HG03575 (cell line): ENCODE measurements around the gene NAV1.
"Not testable (repeated sequence)": the region's sequence is repeated elsewhere in the genome, so short reads cannot be mapped to it uniquely, and the experiment has no call there.

Source experiments
- ATAC-seq: cut with Tn5 transposase; IDR thresholded peaks from one replicate; pipeline ENCODE4 v1.9.1; 2021; ENCODE audit not compliant: unreplicated experiment, insufficient number of reproducible peaks, low FRiP score; ENCODE audit errors: extremely low read depth

NAV1 gene

DNA sequence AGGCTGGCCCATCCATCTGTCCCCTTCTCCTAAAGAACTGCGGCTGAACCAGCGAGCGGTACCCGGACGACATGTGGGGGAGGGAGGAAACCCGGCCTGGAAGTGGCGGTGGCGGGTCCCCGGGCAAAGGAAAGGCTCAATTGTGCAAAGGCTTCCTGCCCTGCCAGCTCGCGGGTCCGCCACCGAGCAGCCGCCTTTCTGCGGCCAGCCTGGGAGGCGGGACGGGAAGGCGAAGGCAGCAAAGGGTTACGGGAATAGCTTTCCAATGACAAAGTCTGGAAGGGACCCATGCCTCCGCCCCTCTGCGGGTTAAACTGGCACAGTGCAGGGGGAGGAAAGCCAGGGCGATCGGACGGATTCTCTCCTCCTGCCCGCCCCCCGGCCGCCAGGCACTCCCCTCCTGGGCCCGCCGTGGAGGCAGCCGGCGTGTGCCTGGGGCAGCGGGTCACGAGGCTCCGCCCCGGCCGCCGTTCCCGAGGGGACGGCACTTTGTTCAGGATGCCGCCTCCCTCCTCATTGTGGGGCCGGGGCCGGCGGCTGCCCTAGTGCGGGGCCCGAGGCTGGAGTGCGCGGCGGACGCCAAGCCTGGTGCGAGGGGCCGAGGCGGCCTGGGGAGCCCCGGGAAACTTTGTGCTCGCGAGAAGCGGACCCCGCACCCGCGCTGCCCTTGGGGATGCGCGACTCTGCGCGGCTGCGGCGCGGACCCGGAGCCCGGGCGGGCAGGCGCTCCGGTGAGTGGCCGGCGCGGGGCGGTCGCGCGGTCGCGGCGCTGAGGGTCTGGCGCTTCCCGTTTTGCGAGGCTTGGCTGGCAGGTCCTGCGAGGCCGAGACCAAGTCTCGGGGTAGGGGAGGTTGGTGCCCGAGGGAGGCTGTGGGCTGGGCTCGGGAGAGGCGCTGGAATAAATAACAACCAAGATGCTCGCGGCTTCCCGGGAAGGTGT lies at the start of gene NAV1:
Gene NAV1 (plus strand): TSS at position 516 of the 940 bp plus-strand sequence. CDS start 83,758 bp downstream, outside the sequence.
- no peak for ATAC-seq

DNA sequence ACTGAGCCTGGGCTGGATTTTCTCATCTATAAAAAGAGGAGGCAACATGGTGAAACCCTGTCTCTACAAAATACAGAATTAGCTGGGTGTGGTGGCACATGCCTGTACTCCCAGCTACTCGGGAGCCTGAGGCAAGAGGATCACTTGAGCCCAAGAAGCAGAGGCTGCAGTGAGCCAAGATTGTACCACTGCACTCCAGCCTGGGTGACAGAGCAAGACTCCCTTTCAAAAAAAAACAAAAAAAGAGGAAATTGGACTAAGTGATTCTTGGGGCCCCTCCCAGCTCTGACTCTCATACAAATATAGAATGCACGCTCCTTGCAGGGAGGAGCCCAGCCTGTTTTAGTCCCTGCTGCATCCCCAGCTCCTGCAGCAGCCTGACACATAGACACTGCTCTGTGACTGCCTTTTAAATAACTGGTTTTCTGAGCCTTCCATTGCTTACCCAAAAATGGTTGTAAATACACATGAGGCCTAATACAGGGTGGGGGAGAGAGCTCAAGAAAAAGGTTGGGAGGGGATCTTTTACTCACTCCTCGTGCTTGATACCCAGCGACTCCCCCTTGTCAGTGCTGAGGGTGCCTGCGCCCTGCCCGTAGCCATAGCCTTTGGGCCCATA lies 49.2 kb upstream of the NAV1 start:
- no peak for ATAC-seq

DNA sequence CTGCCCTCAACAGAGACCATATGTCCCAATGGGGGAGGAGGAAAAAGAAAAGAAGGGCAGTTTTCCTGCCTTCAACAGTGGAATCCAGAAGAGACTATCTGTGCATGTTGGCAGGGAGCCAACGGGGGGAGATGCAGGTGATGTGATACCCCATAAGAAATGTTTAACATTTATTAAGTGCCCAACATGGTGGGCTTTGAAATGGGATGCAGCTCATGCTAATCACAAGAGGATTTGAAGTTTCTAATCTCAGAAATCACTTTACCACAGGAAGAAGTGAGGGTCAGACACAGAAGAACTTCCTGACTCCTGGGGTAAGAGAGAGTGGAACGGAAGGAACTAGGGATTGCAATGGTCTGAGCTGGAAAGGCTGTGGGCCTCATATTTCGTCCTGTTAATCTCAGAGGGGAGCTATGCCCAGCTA lies 48.2 kb upstream of the NAV1 start:
- no peak for ATAC-seq

DNA sequence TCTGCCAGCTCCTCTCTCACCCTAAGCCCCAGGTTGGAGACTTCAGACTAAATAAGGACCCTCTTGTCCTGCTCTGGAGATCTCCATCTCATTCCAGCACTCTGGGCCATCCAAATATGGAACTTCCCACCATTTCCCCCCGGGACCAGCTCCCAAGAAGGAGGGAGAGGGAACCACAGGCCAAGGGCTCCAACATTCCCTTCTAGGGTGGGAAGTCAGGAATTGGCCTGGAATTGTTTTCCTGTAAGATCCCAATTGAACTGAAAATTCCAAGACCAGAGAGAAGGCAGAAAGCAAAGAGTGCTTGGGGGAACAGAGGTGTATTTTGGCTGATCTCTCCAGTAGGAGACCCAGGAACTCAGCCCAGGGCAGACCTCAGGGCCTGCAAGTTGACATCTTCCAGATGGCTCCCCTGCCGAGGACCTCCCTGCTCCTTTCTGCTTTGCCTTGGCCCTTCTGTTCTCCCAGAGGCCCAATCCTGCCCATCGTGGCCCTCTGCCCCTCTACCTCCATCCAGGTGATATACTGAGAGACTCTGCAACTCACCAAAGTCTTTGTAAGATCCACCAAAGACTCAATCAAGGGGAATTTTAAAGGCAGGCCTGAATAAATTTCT lies 46.9 kb upstream of the NAV1 start:
- ATAC-seq: no peak

DNA sequence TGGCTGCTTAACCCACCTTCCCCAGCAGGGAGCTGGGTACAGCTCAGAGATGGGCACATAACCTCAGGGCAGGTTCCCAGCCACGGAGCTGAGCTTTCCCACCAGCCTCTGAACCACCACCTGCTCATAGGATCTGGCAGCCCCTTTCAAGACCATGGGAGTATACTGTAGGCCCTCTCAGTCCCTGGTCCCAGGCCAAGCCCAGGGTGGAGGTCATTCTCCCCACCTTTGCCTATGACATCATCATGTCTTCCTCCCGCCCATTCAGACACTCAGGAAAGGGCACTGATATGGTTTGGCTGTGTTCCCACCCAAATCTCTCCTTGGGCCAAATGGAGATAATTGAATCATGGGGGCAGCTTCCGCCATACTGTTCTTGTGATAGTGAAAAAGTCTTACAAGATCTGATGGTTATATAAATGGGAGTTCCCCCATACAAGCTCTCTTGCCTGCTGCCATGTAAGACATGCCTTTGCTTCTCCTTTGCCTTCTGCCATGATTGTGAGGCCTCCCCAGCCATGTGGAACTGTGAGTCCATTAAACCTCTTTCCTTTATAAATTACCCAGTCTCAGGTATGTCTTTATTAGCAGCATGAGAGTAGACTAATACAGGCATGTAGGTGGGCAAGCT lies 45.8 kb upstream of the NAV1 start:
- ATAC-seq: not testable (repeated sequence)

GRCh38 chr1:201493757-201494617 lies 44.9 kb upstream of the NAV1 start:
- ATAC-seq: no peak

- no peak for ATAC-seq
Measured at GRCh38 chr1:201495551-201496295, 43.2 kb upstream of the NAV1 start.

DNA sequence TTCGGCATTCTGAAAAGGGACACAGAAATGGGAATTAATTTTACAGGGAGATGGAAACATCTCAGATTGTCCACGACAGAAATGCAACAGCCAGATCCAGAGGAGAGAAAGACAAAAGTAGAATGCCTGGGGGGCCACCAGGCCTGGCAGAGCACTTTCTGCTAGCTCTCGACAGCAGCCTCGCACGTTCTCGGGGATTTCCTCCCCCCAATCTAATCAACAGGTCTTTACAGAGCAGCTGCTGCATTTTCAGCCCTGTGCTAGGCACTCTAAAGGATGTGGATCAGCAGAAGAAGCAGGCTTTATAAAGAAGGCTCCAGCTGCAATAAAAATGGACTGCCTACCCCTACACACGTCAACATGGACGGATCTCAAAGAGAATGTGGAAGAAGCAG lies 42.6 kb upstream of the NAV1 start:
- no peak for ATAC-seq

DNA sequence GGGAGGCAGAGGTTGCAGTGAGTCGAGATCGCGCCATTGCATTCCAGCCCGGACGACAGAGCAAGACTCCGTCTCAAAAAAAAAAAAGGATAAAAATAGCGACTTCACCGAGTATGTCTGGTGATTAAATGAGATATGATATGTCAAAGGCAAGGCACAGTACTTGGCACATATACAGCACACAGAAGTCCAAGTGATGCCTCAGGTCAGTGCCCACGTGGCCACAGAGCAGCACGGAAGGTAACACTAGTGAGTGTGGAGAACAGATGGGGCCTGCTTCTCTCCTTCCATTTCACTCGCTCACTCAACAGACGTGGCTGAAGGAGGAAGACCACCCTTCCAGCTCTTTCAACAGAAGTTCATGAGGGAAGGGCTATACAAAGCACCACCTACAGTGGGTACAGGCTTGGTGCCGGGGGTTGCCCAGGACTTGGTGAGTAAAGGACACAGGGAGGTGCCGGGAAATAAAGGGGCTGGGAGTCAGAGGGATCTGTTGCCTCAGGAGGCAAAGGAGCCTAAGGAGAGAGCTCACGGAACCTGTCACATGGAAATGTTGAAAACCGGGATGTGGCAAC lies 40.9 kb upstream of the NAV1 start:
- no peak for ATAC-seq

DNA sequence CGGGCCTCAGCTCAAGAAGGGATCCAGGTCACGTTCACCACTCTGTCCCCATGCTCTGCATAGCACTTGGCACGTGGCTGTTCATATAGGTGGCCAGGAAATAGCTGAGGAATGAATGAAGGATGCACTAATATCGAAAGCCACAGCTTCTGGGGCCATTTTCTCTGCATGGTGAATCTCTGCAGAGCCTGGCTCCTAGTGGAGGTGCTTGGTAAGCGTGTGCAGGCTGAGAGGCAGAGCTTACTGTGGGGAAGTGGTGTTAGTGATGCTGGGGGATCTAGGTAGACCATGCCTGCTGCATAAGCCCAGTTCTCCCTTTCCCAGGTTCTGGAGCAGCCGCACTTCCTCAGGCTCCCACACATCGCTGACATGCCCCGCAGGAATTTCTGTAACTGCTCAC lies 40.3 kb upstream of the NAV1 start:
- ATAC-seq: no peak

GRCh38 chr1:201499191-201499590 lies 39.7 kb upstream of the NAV1 start:
- no peak for ATAC-seq

DNA sequence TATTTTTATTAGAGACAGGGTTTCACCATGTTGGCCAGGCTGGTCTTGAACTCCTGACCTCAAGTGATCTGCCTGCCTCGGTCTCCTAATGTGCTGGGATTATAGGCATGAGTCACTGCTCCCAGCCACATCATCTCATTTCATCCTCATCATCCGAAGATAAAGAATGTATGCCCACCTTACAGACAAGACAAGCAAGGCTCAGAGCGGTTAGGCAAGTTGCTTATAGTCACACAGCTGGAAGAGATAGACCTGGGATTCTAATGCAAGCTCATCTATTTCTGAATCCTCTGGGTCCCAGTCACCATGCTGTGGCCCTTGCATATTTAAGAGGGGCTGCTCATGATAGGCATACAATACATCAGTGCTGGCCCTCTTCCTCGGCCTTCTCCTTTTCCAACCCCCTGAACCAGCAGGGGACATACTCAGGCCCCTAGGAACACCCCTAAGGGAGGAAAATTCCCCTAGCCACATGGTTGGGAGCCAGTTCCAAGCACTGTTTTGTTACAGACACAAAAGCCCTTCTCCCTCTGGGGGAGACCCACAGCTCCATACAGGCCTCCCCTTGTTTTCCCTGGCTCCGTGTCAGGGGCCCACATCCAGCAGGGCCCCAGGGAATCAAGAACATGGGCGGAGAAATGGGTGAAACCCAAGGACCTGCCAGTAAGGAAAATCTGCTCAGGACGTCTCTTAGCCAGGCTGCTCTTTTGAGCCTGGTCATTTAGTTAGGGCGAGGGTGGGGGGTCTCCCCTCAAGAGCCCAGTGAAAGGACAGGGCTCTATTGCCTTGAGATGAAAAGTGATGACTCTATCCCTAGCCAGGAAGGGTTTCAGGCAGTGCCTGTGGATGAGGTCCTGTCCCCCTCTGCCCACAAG lies 38.9 kb upstream of the NAV1 start:
- no peak for ATAC-seq

DNA sequence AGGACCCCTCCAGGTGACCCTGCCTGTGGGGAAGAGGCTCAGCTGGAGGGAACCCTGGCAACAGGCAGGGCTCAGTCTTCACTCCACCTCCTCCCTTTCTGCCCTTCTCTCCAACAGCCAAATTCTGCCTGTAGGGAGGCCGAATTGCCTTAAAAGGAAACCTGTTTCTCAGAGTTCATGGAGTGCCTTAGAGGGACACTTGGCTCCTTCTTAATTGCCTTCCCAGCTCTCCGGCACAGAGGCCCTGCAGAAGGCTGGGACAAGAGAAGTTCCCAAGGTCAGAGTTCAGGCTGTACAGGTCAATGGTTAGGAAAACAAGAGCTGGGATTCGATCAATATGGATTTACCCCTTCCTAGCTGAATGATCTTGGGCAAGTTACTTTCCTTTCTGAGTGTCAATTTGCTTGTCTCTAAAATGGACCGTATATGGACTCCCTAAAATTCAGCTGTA lies 38.2 kb upstream of the NAV1 start:
- no peak for ATAC-seq

DNA sequence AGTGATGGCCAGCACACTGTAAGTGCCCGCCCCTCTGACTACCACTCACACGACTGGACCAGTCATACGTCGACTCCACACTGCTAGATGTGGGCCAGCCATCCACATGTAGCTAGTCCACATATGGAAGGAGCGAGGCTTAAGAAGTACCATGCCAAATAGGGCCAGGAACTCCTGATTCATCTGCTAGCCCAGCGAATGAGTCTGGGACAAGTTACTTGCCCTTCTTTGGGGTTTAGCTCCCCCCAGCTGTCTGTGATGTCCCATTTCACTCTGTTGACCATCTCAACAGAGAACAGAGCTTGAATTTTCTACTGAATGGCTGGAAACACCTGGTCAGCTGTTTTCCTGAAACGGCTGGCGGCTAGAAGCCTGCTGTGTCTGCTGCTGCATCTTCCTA lies 37.8 kb upstream of the NAV1 start:
- ATAC-seq: no peak

- ATAC-seq: no peak
Measured at GRCh38 chr1:201501812-201502510, 37.0 kb upstream of the NAV1 start.

DNA sequence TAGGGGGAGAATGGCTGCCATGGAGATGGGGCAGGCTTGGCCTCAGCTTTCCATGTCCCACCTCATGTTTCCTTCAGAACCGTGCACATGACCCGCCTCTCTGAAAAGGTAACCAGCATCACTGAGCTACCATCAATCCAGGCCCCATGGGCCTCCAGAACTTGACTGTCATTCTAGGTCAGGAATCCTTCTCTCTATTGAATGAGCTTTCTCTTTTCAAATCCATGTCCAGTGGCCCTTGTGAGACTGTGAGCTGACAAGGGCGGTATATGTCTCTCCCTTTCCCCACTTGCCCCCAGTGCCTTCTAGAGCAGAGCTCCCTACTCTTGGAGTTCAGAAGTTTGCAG lies 36.4 kb upstream of the NAV1 start:
- ATAC-seq: no peak
